ENCODE data around the gene TMSB15A.
"Not testable (repeated sequence)": the region's sequence is repeated elsewhere in the genome, so short reads cannot be mapped to it uniquely, and the experiment has no call there.

Gene TMSB15A

DNA sequence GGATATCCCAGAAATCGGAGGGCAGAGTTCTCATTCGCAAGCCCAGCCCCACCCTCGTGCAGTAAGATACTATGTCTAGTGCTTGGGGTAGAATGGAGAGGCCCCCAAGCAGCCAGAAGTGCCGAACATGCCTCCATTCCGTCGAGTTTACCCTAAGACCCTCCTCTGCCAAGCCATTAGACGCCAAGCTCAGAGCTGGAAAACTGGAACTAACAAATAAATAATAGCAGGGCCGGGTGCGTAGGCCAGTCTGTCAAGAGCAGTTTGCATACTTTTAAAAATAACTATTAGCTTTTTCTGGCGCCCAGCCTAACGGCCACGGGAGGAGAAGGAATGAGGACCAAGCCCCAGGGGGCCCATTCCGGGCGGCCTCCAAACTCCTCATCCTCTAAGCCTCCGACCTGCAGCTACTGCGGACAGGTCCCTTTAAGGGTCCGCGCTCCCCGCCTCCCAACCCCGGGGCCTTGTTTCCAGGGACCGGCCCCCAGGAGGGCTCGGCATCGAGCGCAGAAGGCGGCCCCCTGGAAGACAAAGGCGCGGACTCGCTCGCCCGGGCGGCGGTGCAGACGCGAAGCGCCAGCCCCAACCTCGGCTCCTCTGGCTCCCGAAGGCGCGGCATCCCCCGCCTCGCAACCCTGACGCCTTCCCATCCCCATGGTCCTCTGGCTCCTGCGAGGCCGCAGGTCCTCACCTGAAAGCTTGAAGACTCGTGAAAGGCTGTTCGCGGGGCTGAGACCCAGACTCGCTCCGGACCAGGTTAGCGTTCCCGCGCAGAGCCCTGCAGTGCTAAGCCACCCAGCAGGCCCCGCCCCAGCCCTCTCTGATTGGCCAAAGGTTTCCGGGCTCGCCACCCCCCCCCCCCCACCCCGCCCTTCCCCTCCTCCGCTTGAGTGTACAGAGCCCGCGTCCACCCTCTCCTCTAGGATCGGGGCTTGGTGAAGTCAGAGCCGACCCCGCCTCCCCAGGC is at the start of gene TMSB15A:
Gene TMSB15A, minus strand, starts transcription at position 765 of the 967 bp plus-strand sequence.
- DNase-seq, result peak; percentile 68

DNA sequence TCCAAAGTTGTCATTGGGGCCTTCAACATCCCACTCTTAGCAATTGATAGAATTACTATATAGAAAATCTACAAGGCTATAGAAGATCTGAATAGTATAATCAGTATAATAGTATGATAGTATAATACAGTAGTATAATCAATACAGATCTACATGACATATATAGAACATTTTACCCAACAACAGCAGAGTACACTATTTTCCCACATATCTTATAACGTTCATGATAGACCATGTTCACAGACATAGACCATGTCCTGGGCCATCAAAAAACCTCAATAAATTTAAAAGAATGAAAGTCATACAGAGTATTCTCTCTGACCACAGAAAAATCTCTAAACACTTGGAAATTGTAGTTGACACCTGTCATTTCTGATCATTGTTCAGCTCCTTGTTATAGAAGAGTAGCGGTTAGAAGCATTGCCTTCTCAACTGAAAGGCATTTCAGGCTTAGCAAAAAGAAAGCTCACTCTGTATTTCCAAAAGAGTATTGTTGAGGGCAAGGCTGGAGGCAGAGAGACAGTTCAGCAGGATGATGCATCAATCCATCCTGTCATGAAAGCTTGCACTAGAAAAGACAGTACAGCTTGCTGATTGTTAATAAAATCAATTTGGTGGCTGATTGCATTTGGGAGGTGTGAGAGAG is 44.0 kb upstream of the TMSB15A start:
- no peak for DNase-seq

DNA sequence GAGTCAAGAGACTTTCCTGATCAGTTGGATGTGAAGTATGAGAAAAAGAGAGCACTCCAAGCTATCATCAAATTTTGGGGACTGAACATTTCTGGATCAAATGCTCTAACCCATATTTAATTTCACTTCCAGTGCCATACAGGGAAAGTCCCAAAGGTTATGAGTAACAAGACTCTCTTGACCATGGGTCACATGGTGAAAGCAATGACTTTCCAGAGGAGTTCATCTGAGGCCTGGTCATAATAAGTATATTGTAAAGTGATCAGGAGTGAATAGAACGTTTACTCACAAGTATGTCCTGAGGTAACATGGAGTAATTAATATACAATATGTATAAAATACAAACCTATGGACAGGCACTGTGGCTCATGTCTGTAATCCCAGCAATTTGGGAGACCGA is 42.1 kb upstream of the TMSB15A start:
- DNase-seq, result no peak

DNA sequence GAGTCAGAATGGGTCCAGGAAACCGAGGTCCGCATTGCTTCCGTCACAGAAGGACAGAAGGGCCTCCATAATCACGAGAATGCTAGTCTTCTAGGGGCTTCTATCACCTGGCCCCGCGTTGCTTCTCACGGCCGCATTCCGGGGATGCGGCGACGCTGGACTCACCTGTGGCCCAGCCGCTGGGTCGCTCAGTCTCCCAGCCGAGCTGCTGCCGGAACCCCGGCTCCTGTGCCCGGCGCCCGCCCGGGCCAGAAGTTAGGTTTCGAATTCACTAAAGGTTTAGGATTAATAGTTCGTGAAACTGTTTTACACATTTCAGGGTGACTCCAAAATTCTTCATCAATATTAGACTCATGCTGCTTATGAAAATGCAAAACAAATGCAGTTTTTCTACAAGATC is 31.7 kb upstream of the TMSB15A start:
- DNase-seq, result no peak

DNA sequence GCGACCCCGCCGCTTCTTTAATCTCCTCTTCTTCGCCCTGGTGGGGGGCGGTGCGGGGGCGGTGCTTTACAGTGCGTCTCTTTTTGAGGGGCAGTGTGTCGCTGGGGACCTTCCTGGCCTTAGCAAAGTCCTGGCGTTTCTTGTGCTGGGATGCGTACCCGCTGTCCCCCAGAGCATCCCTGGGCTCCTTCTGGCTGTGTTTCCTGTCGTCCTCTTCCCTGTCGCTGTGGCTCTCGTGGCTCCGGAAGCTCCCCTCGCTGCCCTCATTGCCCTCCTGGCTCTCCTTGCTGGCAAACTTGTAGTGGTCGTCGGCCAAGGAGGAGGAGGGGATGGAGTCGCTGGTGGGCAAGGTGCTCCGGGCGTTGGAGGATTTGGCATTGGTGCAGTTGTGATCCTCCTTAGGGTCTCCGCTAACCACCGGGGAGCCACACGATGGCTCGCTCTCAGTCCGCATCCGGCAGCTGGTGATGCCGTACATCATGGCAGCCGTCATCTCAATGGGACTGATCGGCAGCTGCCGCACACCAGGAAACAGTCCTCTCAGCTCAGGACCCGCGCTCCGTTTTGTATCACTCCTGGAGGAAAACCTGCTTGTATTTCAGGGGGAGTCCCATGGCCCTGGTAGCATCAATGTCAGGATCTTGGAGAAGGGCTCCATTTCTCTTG is 30.4 kb upstream of the TMSB15A start:
- DNase-seq, result peak; percentile 23

DNA sequence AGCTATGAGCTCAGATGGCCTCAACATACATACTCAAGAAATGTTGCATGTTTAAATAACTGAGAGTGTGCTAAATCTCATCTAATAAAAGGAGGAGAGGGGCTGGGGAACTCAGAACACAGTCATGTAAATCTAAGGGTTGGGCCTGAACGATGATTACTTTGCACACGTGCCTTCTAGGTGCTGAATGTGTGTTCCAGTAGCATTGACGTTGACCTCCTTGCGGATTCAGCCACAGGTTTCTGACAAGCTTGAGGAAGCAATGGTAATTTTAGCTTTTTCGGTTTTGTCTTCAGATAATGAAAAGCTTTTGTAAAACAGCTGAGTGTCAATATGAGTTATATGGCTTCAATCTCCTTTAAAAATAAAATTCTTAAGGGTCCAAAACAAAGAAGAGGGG is 29.6 kb upstream of the TMSB15A start:
- not testable (repeated sequence) for DNase-seq

DNA sequence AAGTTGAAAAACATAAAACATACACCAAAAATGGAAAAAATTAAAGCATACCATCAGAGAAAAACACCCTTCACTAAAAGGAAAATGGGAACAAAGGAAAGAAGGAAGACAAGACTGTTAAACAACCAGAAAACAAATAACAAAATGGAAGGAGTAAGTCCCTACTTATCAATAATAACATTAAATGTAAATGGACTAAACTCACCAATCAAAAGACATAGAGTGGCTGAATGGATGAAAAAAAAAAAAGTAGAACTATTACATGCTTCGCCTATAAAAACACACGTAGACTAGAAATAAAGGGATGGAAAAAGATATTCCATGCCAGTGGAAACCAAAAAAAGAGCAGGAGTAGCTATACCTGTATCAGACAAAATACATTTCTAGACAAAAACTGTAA is 19.4 kb upstream of the TMSB15A start:
- DNase-seq, result no peak

DNA sequence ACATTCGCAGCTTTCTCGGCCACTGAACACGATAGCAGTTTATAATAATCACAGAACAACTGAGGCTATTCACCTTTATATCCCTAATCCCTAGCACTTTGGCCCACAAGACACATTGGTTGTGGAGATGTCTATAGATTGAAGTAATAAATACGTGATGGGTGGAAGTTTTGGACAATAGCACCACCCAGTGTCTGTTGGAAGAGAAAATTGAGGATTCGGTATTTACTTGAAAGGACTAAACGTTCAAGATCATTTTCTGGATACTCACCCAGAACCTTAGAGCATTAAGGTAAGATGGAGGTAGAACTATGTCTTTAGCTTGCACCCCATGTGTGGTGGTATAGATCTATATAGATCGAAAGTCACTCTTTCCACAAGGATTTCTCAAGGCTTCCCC is 787 bp upstream of the TMSB15A start:
- DNase-seq, result no peak

DNA sequence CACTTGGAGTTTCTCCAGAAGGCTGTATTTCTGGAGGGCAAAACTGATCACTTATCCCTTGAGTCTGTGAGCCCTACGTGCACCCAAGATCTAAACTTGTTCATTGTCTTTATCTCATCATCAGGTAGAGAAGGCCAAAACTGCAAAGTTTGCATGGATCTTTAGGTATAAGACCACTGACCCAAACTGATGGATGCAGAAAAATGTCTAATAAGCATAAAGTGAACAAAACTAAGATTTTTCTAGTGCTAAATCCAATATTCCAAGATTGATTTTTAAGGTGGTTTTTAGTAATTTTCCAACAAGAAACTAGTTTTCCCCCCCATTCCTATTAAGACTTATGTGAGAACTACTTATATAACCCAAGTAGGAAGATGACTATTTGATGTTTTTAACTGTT is 2.0 kb downstream of the TMSB15A start:
- DNase-seq, result no peak

DNA sequence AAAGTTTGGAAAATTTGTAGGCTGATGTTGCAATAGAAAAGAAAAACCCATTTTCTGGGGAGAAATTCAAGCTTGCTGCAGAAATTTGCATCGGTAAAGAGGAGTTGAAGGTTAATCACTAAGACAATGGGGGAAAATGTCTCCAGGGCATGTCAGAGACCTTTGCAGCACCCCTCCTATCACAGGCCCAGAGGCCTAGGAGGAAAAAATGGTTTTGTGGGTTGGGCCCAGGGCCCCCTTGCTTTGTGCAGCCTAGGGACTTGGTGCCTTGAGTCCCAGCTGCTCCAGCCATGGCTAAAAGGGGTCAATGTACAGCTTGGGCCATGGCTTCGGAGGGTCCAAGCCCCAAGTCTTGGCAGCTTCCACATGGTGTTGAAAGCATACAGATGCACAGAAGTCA is 17.8 kb downstream of the TMSB15A start:
- DNase-seq, result no peak

DNA sequence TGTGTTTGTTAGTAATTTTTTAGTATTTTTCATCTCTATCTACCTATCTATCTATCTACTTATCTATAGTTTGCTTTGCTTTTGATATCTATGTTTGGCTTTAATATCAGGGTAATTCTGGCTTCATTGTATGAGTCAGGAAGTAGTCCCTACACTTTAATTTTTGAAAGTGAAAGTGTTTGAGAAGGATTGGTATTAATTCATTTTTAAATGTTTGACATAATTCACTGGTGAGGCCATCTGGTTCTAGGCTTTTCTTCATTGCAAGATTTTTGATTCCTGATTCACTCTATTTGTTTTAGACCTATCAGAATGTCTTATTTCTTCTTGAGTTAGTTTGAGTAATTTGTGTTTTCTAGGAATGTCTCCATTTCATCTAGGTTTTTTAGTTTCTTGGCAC is 24.8 kb downstream of the TMSB15A start:
- DNase-seq, result no peak

DNA sequence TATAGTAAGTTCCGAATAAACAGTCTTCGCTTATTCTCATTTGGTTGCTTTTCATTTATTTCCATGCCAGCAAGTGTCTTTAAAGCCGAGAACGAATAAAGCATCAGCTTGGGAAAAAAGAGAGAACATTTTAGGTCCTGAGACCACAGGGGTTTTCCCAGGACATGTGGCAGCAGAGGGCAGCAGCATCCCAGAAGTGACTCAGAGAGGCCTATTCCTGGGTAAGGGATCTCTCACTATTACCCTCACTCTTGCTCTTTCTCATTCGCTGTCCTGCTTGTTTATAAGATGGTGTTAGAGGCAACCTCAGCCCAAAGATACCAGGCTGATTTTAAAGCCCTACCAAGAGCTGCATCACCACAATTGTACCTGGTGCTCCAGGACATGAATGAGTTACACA is 37.8 kb downstream of the TMSB15A start:
- not testable (repeated sequence) for DNase-seq

DNA sequence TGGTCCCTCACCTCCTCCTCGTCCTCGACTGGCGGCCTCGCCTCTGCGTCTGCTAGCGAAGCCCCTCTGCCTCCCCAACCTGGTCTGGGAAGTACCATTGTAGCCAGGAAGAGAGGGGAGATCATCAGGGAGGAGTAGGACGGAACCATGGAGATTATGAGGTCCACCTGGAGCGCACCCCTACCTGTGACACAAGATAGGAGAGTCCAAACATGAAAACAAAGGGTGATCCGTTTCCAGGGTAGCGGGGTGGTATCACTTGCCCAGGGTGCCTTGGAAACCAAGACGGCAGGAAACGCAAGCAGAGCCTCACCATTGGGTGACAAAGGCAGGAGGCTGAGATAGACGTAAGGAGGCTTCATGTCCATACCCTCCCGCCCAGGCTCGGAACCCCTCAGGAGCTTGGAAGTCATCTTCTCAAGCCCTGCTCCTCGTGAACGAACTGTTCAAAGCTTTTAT is 44.7 kb downstream of the TMSB15A start, which contains the start of gene TCP11X2:
Gene TCP11X2, minus strand, starts transcription at position 51 of the 459 bp plus-strand sequence.
- DNase-seq, result not testable (repeated sequence)

DNA sequence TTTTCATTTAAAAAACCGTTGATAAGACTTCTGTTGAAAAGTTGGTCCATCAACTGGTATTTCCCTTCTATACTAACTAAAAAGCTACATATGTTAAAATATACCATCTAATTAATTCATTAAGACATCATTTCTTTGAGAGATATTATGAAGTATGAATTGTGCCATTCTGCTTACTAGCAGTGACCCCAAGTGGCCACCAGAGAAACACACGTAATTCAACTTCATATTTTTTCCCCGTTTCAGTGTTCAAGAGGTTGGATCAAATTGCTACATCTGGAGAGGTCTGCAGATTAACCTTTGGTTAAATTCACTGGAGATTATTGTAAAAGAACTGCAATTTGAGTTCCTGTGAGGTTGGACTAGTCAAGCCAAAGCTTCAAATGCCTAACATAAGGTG is 46.3 kb downstream of the TMSB15A start:
- not testable (repeated sequence) for DNase-seq

All from stimulated activated CD8-positive, alpha-beta memory T cell treated with anti-CD3 and anti-CD28 coated beads, Interleukin-4, amount 100 ng/mL, for 48 hours (primary cell).